Islet precursor cell (in vitro differentiated cells): ENCODE measurements around the gene NF1.
A peak's percentile ranks its signal among the peaks of the same experiment; 100 is the strongest.
"Not testable (repeated sequence)": the region's sequence is repeated elsewhere in the genome, so short reads cannot be mapped to it uniquely, and the experiment has no call there.

Experiments used
- DNase-seq: peaks from one replicate; pipeline ENCODE4 v3.0.0-alpha.2; 2018

NF1 gene

DNA sequence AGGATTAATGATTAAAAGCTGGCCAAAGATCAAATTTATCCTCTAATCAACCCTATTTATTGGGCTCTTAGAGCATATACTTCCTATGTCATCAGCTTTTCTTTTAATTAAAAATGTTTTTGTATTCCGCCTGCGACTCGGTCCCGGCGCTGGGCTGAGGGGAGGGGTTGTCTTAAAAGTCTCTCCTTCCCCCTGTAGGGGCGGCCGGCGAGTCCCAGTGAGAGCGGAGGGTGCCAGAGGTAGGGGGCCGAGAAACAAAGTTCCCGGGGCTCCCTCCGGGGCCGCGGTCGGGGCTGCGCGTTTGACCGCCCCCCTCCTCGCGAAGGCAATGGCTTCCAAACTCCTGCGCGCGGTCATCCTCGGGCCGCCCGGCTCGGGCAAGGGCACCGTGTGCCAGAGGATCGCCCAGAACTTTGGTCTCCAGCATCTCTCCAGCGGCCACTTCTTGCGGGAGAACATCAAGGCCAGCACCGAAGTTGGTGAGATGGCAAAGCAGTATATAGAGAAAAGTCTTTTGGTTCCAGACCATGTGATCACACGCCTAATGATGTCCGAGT, 250.5 kb downstream of the NF1 start:
- not testable (repeated sequence) for DNase-seq

DNA sequence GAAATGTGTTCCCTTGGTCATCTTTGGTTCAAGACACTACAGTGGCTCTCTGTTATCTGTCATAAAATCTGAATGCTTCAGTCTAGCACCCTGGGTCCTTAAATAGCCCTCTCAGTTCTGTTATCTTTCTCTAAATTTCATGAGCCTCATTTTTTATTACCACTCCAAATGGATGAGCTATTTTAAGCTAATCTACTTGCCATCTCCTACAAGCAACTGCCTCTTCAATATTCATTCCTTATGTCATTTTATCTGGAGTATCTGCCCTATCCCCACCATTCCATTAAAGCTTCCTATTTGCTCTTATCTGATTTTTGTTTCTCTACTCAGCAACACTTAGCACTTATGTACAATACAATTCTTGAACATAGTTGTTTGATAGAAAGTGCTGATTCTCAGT, 254.7 kb downstream of the NF1 start:
- no peak for DNase-seq

DNA sequence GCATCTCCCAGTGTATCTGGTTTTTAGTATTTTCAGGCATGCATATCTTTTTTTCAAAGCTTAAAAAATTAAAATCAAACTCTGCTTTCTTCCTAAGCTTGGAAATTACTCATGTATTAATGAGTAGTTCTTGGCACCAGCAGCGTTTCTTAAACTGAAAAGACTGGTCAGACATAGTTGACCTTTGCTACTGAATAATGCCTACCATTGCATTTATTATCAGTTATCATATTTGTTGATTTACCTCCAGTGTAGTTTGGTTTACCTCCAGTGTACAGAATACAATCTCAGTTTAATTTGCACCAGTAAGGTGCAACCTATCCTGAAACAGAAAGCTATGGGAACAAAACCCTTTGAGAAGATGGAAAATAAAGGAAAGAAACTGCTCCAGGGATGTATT, 261.2 kb downstream of the NF1 start:
- no peak for DNase-seq

DNA sequence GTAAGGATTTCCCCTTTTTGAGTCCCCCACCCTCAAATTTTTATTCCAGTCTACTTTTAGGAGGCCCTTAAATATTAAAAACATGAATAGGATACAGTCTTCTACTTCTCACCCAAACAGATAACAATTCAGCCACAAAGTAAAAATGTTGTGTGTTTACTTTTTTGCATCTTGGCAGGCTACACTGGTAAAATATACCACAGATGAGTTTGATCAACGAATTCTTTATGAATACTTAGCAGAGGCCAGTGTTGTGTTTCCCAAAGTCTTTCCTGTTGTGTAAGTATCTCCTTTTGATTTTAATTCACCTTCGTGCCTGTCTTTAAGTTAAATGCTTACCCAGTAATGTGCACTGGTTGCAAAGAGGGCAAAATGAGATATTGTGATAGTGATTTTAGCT, 262.3 kb downstream of the NF1 start:
- no peak for DNase-seq

DNA sequence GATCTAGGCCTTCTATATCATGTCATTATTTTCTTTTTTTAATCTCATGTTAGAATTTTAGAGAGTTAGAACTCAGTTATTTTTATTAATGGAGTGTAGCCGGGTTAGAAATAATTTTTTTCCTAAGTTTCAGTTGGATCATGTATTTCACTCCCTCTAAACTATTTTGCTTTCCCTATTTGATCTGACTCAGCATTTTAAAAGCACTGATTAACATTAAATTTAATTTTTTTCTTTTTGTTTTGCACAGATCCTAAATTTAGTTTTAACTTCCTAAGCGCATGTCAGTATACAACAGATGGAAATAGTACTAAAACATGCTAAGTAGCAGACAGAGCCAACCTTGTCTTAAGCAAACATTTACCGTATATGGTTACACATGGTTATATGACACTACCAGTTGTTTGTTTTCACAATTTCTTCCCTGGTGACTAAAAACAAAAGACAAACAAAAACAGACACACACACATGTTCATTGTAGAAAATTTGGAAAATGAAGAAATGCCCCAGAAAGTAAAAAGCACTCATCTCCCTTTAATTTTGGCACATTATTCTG, 263.1 kb downstream of the NF1 start:
- no peak for DNase-seq

DNA sequence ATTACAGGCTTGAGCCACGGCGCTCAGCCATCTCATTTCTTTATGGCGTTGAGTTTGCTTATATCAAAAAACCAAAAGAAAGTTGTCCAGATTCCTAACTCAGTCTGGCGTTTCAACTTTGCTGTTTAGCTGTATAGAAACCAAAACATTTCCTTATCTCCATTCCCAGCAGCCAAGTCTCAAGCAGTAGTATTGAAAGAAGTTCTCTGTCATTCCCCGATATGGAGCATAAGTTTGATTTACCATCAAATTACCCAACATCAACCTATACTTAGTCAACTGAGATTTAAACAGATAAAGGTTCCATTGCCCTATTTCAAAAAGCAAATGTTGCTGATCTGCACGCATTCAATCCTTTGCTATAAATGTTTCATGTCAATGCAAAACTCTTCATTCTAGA, 269.2 kb downstream of the NF1 start:
- DNase-seq: no peak

DNA sequence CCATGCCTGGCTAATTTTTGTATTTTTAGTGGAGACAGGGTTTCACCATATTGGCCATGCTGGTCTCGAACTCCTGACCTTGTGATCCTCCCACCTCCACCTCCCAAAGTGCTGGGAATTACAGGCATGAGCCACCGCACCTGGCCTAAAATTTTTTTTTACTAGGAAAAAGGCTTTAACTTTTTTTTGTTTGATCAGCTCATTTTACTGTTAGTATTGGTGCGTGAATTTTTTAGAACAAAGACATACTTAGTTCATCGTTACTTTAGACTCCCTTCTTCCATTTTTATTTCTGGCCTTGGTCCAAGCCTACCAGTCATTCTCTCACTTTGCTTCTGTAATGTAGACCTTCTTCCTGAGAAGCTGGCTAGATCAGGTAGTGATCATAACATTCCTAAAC, 271.3 kb downstream of the NF1 start:
- no peak for DNase-seq

DNA sequence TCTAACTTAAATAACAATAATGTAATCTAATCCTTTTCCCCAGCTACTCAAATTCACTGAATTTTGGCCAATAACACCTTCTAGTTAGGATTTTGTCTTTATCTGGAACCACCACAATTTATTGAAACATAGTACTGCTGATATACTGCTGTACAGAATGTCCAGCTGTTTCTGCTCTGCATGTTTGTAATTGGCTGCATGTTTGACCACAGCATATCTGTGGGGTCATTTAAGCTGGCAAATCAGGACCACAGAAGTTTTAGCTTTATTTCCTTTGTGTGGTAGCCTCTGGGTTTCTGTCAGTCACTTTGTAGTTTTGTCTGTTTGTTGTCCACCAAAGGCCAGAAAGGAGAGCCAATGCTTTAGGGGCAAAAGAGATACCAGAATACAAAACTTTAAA, 274.5 kb downstream of the NF1 start:
- DNase-seq: no peak

DNA sequence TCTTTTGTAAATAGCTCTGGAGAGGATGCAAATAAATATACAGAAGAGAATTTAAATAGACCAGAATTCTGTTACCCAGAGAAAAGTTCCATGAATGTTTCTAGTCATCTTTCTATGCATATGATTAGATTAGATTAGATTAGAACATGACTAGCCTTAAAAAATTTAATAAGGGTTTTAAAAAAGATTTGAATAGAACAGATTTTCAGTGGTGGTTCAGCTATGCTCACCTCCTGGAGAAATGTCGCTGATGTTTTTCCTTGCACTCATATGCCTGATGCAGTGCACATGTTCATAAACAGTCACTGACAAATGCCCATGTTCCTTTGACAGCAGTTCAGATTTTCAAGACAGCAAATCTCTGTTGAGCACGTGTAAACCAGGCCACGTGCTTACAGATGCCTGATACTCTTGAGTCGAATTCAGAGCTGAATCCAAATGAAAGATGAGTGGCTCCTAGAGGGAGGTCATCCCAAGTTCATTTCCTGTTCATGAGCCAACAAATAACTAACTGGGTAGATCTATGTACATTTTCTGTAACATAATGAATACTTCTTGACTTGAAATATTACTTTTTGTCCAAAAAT, 276.8 kb downstream of the NF1 start:
- no peak for DNase-seq

DNA sequence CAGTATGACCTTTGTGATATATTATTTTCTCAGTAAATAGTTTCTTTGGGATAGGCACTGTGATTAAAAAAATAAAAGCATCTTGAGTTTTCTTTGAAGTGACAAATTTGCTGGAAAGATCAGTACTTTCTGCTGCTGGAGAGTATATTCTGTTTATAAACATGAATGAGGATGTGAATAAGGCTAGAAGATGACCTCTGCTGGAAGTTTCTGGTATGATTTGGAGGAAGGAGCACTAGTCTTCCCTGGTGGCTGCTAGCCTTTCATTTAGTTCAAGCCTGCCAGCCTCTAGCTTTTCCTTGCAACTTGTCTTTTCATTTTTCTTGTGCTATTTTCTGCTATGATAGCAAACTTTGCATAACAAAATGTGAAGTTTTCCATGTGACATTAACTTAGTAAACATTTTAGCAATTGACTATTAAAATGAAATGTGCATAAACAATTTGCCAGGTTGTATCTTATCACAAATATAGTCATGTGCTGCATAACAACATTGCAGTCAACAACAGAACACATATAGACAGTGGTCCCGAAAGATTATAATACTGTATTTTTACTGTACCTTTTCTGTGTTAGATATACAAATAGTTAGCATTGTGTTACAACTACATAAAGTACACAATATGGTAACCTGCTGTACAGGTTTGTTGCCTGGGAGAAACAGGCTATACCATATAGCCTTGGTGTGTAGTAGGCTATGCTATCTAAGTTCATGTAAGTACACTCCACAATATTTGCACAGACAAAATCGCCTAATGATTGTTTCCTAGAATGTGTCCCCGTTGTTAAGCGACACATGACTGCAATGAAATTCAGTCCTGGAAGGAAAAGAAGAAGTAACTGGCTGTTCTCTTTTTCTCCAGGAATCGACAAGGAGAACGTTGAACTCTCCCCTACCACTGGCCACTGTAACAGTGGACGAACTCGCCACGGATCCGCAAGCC, 278.6 kb downstream of the NF1 start:
- DNase-seq: no peak

DNA sequence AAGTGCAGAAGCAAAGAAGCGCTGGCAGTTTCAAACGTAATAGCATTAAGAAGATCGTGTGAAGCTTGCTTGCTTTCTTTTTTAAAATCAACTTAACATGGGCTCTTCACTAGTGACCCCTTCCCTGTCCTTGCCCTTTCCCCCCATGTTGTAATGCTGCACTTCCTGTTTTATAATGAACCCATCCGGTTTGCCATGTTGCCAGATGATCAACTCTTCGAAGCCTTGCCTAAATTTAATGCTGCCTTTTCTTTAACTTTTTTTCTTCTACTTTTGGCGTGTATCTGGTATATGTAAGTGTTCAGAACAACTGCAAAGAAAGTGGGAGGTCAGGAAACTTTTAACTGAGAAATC, 279.3 kb downstream of the NF1 start:
- DNase-seq: no peak

DNA sequence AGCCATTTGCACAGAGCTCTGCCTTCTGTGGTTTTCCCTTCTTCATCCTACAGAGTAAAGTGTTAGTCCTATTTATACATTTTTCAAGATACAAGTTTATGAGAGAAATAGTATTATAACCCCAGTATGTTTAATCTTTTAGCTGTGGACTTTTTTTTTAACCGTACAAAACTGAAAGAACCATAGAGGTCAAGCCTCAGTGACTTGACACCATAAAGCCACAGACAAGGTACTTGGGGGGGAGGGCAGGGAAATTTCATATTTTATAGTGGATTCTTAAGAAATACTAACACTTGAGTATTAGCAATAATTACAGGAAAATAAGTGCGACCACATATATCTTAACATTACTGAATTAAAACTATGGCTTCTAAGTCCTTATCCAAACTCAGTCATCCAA, 279.7 kb downstream of the NF1 start:
- DNase-seq: no peak

DNA sequence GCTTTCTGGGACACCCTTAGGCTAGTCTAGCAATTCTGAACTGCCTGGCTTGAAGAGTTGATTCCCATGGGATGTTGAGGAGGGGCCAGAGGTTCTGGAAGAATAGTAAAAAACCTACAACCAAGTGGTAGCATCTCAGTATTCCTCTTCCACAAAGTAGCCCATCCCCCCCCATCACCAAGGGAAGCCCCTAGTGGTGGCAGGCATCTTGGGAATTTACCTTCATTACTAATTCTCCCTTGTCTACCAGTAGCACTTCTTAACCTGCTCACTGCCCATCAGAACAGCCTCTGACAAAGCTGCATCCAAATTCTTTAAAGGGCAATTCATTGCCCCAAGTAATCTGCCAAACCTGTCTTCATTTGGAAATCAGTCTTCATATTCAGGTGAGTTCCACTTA, 283.9 kb downstream of the NF1 start:
- no peak for DNase-seq

DNA sequence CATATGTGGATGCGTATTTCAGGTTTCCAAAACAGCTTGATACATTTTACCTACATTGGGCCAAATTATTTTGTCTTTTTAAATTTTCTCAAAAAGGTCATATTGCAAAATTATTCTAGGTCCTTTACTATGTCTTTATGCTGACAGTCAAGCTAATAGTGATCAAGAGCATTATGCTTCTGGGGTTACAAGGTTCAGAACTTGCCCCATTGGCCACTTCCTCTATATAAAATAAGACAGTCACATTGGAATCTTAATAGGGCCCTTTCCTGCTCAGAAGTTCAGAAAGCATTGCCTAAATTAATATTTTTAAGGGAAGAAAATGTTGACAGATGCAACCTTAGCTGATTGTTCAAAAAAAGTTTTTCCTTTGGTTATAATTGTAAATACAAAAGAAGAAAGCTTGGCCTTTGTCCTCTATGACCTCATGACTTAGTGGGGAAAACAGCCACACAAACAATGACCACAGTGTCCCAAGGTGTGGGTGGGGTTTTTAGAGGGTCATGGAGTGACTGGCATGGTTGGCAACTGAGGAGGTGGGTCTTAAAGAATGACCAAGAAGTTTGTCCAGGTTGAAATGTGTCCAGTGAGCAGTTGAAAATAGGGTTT, 284.9 kb downstream of the NF1 start:
- no peak for DNase-seq

DNA sequence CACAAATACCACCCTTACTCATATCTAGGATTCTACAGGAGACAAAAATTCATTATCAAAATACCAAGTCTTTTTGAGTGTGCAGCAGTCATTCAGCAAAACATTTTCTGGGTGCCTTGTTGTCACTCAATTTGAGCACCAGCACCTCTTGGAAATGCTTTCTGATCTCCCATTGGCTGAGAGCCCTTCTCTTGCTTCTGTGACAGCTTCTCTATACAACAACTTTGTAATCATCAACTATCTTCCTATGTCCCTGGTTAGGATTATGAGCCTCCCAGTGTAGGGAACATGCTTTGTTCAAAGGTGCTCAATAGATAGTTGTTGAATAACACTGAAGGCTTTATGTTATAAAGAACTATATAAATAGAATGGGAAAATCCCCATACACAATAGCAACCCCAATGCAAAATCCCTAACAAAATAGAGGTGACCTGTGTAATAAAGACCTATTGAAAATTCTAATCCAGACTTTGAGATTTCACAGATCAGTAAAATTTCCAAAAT, 286.4 kb downstream of the NF1 start:
- no peak for DNase-seq

DNA sequence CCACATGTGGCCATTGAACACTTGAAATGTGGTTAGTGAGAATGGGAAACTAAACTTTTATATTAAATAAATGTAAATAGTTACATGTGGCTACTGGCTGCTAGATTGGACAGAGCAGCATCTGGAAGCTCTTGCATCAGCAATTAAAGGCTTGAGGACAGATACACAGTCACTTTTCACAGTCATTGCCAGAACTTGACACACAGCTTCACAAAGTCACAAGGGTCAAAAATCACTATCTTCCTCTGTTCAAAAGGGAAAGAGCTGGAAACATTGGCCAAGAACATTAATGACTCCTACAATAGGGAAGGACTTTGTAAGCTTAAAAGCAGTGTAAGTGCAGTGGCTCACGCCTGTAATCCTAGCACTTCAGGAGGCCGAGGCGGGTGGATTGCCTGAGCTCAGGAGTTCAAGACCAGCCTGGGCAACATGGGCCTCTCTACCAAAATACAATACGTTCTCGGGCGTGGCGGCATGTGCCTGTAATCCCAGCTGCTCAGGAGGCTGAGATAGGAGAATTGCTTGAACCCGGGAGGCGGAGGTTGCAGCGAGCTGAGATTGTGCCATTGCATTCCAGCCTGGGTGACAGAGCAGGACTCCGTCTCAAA, 288.0 kb downstream of the NF1 start:
- not testable (repeated sequence) for DNase-seq

DNA sequence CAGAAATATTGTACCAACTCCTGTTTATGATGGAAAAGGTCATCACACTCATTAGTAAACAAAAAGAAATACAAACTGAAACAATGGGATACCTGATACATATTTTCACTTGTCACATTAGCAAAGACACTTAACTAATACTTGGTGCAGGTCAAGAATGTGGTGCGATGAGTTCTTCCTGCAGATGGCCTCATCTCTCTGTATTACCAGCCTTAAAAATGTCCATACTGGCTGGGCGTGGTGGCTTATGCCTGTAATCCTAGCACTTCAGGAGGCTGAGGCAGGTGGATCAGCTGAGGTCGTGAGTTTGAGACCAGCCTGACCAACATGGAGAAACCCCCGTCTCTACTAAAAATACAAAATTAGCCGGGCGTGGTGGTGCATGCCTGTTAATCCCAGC, 288.7 kb downstream of the NF1 start:
- DNase-seq: peak; percentile 58

DNA sequence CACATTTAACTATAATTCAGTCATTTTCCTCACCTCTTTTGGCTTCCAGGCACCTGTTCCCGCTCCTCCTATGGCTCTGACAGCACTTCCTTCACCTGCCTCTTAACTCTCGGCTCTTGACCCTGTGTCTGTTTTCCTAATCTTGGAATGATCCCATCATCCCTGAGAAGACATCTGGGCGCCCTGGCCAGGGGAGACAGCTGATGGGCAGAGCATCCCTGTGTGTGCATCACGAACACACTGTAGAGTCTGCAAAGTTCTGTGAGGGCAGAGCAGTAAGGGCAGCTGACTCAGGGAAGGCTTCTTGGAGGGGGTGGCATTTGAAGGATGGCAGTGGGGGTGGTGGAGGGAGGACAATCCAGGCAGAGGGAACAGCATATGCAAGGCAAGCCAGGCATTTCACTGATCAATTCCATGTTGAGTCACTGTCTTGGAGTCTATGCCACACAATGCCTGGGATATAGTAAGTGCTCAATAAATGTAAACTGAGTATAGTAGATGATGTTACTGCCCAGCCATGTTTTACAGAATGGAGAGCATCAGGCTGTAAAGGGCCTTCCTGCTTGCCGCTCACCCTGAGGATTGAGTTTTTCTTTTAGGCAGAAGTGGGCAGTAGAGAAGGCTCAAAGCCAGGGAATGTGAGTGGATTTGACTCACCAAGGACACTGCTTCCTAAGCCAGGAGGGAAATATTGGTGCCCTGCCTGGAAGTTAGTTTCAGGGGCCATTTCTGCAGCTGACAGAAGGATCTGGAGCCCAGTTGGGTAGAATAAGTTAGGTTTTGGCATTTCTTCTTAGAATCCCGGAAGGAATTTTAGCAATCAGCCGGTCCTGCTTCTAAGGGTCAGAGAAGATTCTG, 290.9 kb downstream of the NF1 start:
- peak; percentile 50 for DNase-seq

DNA sequence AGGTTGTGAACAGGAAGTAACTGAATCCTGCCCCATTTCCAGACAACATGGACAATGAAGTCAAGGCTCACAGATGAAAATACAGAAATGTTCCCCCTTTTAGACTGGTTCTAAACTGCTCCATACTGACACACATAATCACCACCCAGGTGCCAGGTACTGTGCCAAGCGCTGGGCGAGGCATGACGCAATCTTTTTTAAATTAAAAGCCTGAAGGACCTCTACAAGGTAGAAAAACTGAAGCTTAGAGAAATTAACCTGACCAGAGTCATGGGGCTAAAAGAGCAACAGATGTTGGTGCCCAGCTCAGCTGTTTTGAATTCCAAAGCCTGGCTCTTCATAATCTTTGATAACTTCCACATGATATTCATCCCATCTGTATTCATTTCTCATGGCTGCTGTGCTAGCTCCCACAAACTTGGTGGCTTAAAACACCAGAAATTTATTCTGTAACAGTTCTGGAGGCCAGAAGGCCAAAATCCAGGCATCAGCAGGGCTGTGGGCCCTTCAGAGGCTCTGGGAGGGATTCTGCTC, 291.8 kb downstream of the NF1 start:
- DNase-seq: peak; percentile 38

DNA sequence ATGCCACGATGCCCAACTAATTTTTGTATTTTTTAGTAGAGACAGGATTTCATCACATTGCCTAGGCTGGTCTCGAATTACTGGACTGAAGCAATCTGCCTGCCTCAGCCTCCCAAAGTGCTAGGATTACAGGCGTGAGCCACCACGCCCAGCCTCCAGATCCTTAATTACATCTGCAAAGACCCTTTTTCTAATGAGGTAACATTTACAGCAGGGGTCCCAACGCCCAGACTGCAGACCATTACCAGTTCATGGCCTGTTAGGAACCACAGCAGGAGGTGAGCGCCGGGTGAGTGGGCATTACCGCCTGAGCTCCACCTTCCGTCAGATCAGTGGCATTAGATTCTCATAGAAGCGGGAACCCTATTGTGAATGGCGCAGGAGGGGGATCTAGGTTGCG, 292.7 kb downstream of the NF1 start:
- DNase-seq: peak; percentile 50

DNA sequence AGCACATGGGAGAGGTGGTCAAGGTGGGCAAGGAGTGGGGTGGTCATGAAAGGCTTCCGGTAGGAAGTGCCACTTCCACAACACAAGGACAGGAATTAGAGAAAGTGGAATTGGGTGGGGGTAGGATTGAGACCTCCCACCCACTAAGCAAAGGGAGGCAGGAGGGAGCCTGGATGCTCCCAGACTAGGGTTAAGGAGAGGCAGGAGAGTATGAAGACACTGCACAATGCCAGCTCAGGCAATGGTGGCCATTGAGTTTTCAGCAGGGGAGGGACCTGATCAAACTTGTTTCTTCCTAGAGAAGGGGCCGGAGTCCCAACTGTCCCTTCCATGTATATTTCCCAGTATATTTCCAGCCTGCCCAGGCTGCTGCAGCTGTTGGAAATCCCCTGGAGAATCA, 293.6 kb downstream of the NF1 start:
- peak; percentile 48 for DNase-seq
